OCI-M2 (cell line): ENCODE data around the gene ELL.

Experiments
- DNase-seq: peaks from one replicate; lab custom pipeline; 2025; ENCODE audit not compliant: unreplicated experiment; lab: John Stamatoyannopoulos, UW

Gene ELL

GRCh38 chr19:18424890-18425514, 96.9 kb downstream of the ELL start:
- no peak for DNase-seq

GRCh38 chr19:18424122-18424889, 97.6 kb downstream of the ELL start:
- no peak for DNase-seq

- DNase-seq: no peak
These were observed 98.4 kb downstream of the ELL start for GRCh38 chr19:18423258-18424020.

GRCh38 chr19:18422530-18423191, 99.2 kb downstream of the ELL start:
- DNase-seq: no peak

- DNase-seq: no peak
These were observed 100.4 kb downstream of the ELL start for GRCh38 chr19:18421371-18421959.

GRCh38 chr19:18420930-18421329, 100.9 kb downstream of the ELL start:
- no peak for DNase-seq

GRCh38 chr19:18419699-18420460, 102.0 kb downstream of the ELL start:
- no peak for DNase-seq

- no peak for DNase-seq
These were observed 102.6 kb downstream of the ELL start, which contains the start of gene SSBP4 for GRCh38 chr19:18419195-18419698. Gene SSBP4 (plus strand): TSS chr19:18419398. CDS start chr19:18419649, 251 bp downstream.

- no peak for DNase-seq
These were observed 103.2 kb downstream of the ELL start for GRCh38 chr19:18418483-18419194.

- DNase-seq: no peak
These were observed 103.8 kb downstream of the ELL start for GRCh38 chr19:18418029-18418482.

GRCh38 chr19:18417250-18418028, 104.4 kb downstream of the ELL start:
- peak; percentile 68 for DNase-seq

- no peak for DNase-seq
These were observed 105.1 kb downstream of the ELL start for GRCh38 chr19:18416778-18417249.

GRCh38 chr19:18415178-18415867, 106.5 kb downstream of the ELL start:
- no peak for DNase-seq

GRCh38 chr19:18414504-18415177, 107.2 kb downstream of the ELL start:
- DNase-seq: no peak

- no peak for DNase-seq
These were observed 109.1 kb downstream of the ELL start for GRCh38 chr19:18412610-18413239.

- no peak for DNase-seq
These were observed 113.8 kb downstream of the ELL start for GRCh38 chr19:18408053-18408476.

GRCh38 chr19:18406749-18407148, 115.1 kb downstream of the ELL start:
- no peak for DNase-seq
